Activated B cell treated with CpG ODN at 0.5 μM for 24 hours (primary cell): ENCODE data around the gene PRM2. TPM values are rescaled to one million over a fixed set of nuclear protein-coding genes. Genes with fewer than 3 reads are reported as not detected.

Experiments
- ATAC-seq: fragments of 200-7000 bp; cut with Tn5 transposase; one replicate; pipeline ENCODE4 v1.10.0; 2021; ENCODE audit warnings: low read depth, mild to moderate bottlenecking, moderate library complexity
- CTCF ChIA-PET: fragments of 350-600 bp; sonication (Branson Sonifier 250); formaldehyde crosslinking; loops from one replicate; lab custom pipeline; 2021; ENCODE audit warnings: antibody characterized with exemption; lab: Charles Lee
- POLR2A ChIA-PET: fragments of 350-600 bp; sonication (Branson Sonifier 250); formaldehyde crosslinking; loops from one replicate; lab custom pipeline; 2021; ENCODE audit warnings: antibody characterized with exemption; lab: Charles Lee
- DNase-seq: peaks from one replicate; pipeline ENCODE4 v3.0.0; 2022
- H3K27ac Mint-ChIP-seq: one replicate; pipeline ENCODE4 v1.8.0; 2020; ENCODE audit warnings: mixed read lengths
- H3K27me3 Mint-ChIP-seq: one replicate; pipeline ENCODE4 v1.8.0; 2021; ENCODE audit warnings: mixed read lengths
- H3K36me3 Mint-ChIP-seq: one replicate; pipeline ENCODE4 v1.8.0; 2021; ENCODE audit warnings: low read depth, mixed read lengths
- H3K4me1 Mint-ChIP-seq: one replicate; pipeline ENCODE4 v1.8.0; 2021; ENCODE audit warnings: mixed read lengths
- H3K4me3 Mint-ChIP-seq: one replicate; pipeline ENCODE4 v1.8.0; 2020; ENCODE audit warnings: mild to moderate bottlenecking, mixed read lengths
- H3K9me3 Mint-ChIP-seq: one replicate; pipeline ENCODE4 v1.8.0; 2020; ENCODE audit warnings: mixed read lengths
- CTCF ChIP-seq: fragments of 200-600 bp; IDR thresholded peaks from one replicate; pipeline ENCODE4 v1.8.0; 2022; ENCODE audit warnings: antibody characterized with exemption, mild to moderate bottlenecking
- intact Hi-C: fragments of 100-400 bp; cut with micrococcal nuclease; formaldehyde crosslinking; loops from one replicate; pipeline ENCODE4 v1.15.1; 2024
- total RNA-seq: library from RNA; stranded (reverse); gene quantifications from 2 replicates; pipeline ENCODE4 v1.2.3, GENCODE V29; 2022

The PRM2 gene
- total RNA-seq, 1 donor from 2014 or later, result not detected

- Mint-ChIP-seq H3K9me3 (no peaks in the 10 kb centered on the region), H3K4me1 (peaks cover 38% of the 10 kb centered on the region), H3K27ac (no peak overlapping the region), H3K27me3 (no peaks in the 10 kb centered on the region), H3K36me3 (no peaks in the 10 kb centered on the region), H3K4me3 (no peak overlapping the region)
- CTCF ChIA-PET, result no interaction called here
- TF ChIP-seq CTCF, result no peak
- DNase-seq (no peak), ATAC-seq (no peak)
- POLR2A ChIA-PET, result interaction anchor here (0.6 to 1.6 kb wide), 3 partner anchors 8 to 12 kb away, joined by 3 to 5 read pairs (median 4); no protein-coding TSS in a partner anchor
- intact Hi-C loops, result no loop called here
These were observed 40.6 kb downstream of the PRM2 start for GRCh38 chr16:11235703-11235991.

GRCh38 chr16:11234884-11235702, 41.2 kb downstream of the PRM2 start:
- CTCF ChIA-PET, result no interaction called here
- H3K27ac Mint-ChIP-seq, result no peak overlapping the region
- no peak overlapping the region for H3K4me3 Mint-ChIP-seq
- peaks cover 37% of the 10 kb centered on the region for H3K4me1 Mint-ChIP-seq
- no peaks in the 10 kb centered on the region for H3K36me3 Mint-ChIP-seq
- H3K27me3 Mint-ChIP-seq, result no peaks in the 10 kb centered on the region
- DNase-seq (no peak), ATAC-seq (no peak)
- POLR2A ChIA-PET, result interaction anchor here (0.6 to 1.6 kb wide), 3 partner anchors 10 to 21 kb away, joined by 3 to 5 read pairs (median 4); partner anchors contain the start of gene SOCS1
- TF ChIP-seq CTCF, result no peak
- intact Hi-C loops, result no loop called here
- no peaks in the 10 kb centered on the region for H3K9me3 Mint-ChIP-seq

- no peaks in the 10 kb centered on the region for H3K9me3 Mint-ChIP-seq
- POLR2A ChIA-PET, result interaction anchor here (0.6 to 2.1 kb wide), 9 partner anchors 9 to 269 kb away, joined by 3 to 18 read pairs (median 6); no protein-coding TSS in a partner anchor
- ATAC-seq (no peak), DNase-seq (no peak)
- TF ChIP-seq CTCF, result no peak
- H3K4me1 Mint-ChIP-seq, result peaks cover 41% of the 10 kb centered on the region
- H3K27ac Mint-ChIP-seq, result peak overlapping the region; percentile 61
- H3K36me3 Mint-ChIP-seq, result no peaks in the 10 kb centered on the region
- CTCF ChIA-PET, result interaction anchor here (0.6 to 1.8 kb wide), 4 partner anchors 21 to 491 kb away, joined by 3 to 4 read pairs (median 4); no protein-coding TSS in a partner anchor
- no peak overlapping the region for H3K4me3 Mint-ChIP-seq
- intact Hi-C loops, result loop anchor here (1.0 kb wide), 2 partner anchors 9 to 21 kb away; no protein-coding TSS in a partner anchor
- no peaks in the 10 kb centered on the region for H3K27me3 Mint-ChIP-seq
These were observed 42.4 kb downstream of the PRM2 start for GRCh38 chr16:11233727-11234376.

GRCh38 chr16:11232852-11233726, 43.2 kb downstream of the PRM2 start:
- Mint-ChIP-seq H3K9me3 (no peaks in the 10 kb centered on the region), H3K4me1 (peaks cover 46% of the 10 kb centered on the region), H3K27ac (peak overlapping the region; percentile 61), H3K4me3 (peak overlapping the region; percentile 35), H3K27me3 (no peaks in the 10 kb centered on the region), H3K36me3 (no peaks in the 10 kb centered on the region)
- ChIA-PET CTCF (interaction anchor here (0.6 to 1.8 kb wide), 6 partner anchors 10 to 492 kb away, joined by 3 to 5 read pairs (median 4); partner anchors contain the start of gene SOCS1), POLR2A (interaction anchor here (0.6 to 2.1 kb wide), 13 partner anchors 8 to 268 kb away, joined by 3 to 18 read pairs (median 5); no protein-coding TSS in a partner anchor)
- TF ChIP-seq CTCF, result no peak
- intact Hi-C loops, result loop anchor here (1.0 kb wide), 2 partner anchors 8 to 22 kb away; no protein-coding TSS in a partner anchor
- ATAC-seq (peak; percentile 79), DNase-seq (peak; percentile 52)
